ENCODE results near the gene AJAP1.

The AJAP1 gene

DNA sequence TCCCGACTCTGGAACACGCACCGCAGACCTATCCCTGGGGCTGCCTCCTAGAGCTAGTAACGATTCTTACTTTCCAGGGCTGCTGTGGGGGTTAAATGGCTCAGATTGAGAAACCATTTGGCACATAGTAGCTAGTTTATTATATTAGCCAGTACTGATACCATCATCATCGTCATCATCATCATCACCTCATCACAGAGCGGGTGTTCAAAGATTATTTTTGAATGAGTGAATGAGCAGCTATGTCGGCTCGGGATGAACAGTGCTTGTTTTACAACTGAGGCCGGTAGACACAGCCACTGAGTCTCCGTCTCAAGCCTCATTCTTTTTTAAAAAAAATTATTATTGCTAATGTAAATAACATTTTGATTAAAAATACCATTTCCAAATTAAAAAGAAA is 13.5 kb upstream of the AJAP1 start (continued):
- TF ChIP-seq TSHZ2 (CRISPR knock-in tag; IDR thresholded peaks at IDR 0.05) (no peak), ZC3H10 (CRISPR knock-in tag; IDR thresholded peaks at IDR 0.05) (no peak)

DNA sequence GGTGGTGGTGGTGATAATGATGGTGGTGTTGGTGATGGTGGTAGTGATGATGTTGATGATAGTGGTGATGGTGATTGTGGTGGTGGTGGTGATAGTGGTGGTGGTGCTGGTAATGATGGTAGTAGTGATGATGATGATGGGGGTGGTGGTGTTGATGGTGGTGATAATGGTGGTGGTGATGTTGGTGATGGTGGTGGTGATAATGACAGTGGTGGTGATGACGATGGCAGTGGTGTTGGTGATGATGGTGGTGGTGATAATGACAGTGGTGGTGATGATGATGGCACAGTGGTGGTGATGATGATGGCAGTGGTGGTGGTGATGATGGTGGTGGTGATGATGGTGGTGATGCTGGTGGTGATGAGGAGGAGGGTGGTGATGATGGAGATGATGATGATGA is 7.0 kb upstream of the AJAP1 start:
- no peak for ATAC-seq
- TF ChIP-seq ZFP30 (CRISPR knock-in tag; IDR thresholded peaks at IDR 0.05) (no peak), OSR1 (CRISPR knock-in tag; IDR thresholded peaks at IDR 0.05) (no peak), RARB (CRISPR knock-in tag; IDR thresholded peaks at IDR 0.05) (no peak), CSRNP3 (CRISPR knock-in tag; IDR thresholded peaks at IDR 0.05) (no peak), TCF4 (CRISPR knock-in tag; IDR thresholded peaks at IDR 0.05; ENCODE audit: borderline replicate concordance) (no peak), SNAI2 (CRISPR knock-in tag; IDR thresholded peaks at IDR 0.05) (no peak), ISL1 (CRISPR knock-in tag; IDR thresholded peaks at IDR 0.05) (no peak), ZC3H10 (CRISPR knock-in tag; IDR thresholded peaks at IDR 0.05) (no peak), ZNF70 (CRISPR knock-in tag; IDR thresholded peaks at IDR 0.05) (no peak)

- TF ChIP-seq POU6F1 (CRISPR knock-in tag; IDR thresholded peaks at IDR 0.05; ENCODE audit: borderline replicate concordance, low read depth), result no peak
- TF ChIP-seq ZFP3 (CRISPR knock-in tag; IDR thresholded peaks at IDR 0.05), result no peak
- TF ChIP-seq, protein P1, sequence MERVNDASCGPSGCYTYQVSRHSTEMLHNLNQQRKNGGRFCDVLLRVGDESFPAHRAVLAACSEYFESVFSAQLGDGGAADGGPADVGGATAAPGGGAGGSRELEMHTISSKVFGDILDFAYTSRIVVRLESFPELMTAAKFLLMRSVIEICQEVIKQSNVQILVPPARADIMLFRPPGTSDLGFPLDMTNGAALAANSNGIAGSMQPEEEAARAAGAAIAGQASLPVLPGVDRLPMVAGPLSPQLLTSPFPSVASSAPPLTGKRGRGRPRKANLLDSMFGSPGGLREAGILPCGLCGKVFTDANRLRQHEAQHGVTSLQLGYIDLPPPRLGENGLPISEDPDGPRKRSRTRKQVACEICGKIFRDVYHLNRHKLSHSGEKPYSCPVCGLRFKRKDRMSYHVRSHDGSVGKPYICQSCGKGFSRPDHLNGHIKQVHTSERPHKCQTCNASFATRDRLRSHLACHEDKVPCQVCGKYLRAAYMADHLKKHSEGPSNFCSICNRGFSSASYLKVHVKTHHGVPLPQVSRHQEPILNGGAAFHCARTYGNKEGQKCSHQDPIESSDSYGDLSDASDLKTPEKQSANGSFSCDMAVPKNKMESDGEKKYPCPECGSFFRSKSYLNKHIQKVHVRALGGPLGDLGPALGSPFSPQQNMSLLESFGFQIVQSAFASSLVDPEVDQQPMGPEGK (CRISPR knock-in tag; IDR thresholded peaks at IDR 0.05; ENCODE audit: borderline replicate concordance), result no peak
- TF ChIP-seq CSDC2 (CRISPR knock-in tag; IDR thresholded peaks at IDR 0.05), result no peak
- TF ChIP-seq ARNTL (CRISPR knock-in tag; IDR thresholded peaks at IDR 0.05; ENCODE audit: borderline replicate concordance, low read depth), result no peak
- no peak for TF ChIP-seq TOX (CRISPR knock-in tag; IDR thresholded peaks at IDR 0.05; ENCODE audit: borderline replicate concordance)
- no peak for TF ChIP-seq ZNF70 (CRISPR knock-in tag; IDR thresholded peaks at IDR 0.05)
- no peak for TF ChIP-seq TSHZ2 (CRISPR knock-in tag; IDR thresholded peaks at IDR 0.05)
- TF ChIP-seq ISL1 (CRISPR knock-in tag; IDR thresholded peaks at IDR 0.05), result no peak
- TF ChIP-seq ZC3H10 (CRISPR knock-in tag; IDR thresholded peaks at IDR 0.05), result no peak
- TF ChIP-seq SNAI2 (CRISPR knock-in tag; IDR thresholded peaks at IDR 0.05), result no peak
- no peak for TF ChIP-seq ZNF8 (CRISPR knock-in tag; IDR thresholded peaks at IDR 0.05)
- ATAC-seq, result no peak
Measured at GRCh38 chr1:4648657-4649056, 5.8 kb upstream of the AJAP1 start.

GRCh38 chr1:4650481-4650880 is 3.9 kb upstream of the AJAP1 start:
- no peak for ATAC-seq
- TF ChIP-seq PPARA (CRISPR knock-in tag; IDR thresholded peaks at IDR 0.05; ENCODE audit: borderline replicate concordance), result no peak
- TF ChIP-seq POU6F1 (CRISPR knock-in tag; IDR thresholded peaks at IDR 0.05; ENCODE audit: borderline replicate concordance, low read depth), result no peak
- no peak for TF ChIP-seq TSHZ2 (CRISPR knock-in tag; IDR thresholded peaks at IDR 0.05)
- TF ChIP-seq ZFP30 (CRISPR knock-in tag; IDR thresholded peaks at IDR 0.05), result no peak
- no peak for TF ChIP-seq ISL1 (CRISPR knock-in tag; IDR thresholded peaks at IDR 0.05)
- TF ChIP-seq TOX (CRISPR knock-in tag; IDR thresholded peaks at IDR 0.05; ENCODE audit: borderline replicate concordance), result no peak
- TF ChIP-seq ZFP3 (CRISPR knock-in tag; IDR thresholded peaks at IDR 0.05), result no peak
